Measurements from ENCODE around the gene CLPSL1. TPM values are rescaled to one million over a fixed set of nuclear protein-coding genes. Genes with fewer than 3 reads are reported as not detected.

The CLPSL1 gene
- total and polyA plus RNA-seq, 2 of the 4 experiments (the other 2 are of a cell fraction), result not detected

GRCh38 chr6:35824552-35825192 lies 43.9 kb downstream of the CLPSL1 start:
- ChIA-PET CTCF (no interaction called here), POLR2A (ENCODE audit: unreplicated experiment) (no interaction called here)
- Histone ChIP-seq H2BK20ac (ENCODE audit: low read depth, low read length) (no peak overlapping the region), H3K23ac (ENCODE audit: low read depth, low read length) (no peak overlapping the region), H3K36me3 (ENCODE audit: control insufficient read depth, insufficient read depth, low read length) (no peaks in the 10 kb centered on the region), H3K9ac (ENCODE audit: low read depth, low read length) (no peak overlapping the region), H3K4ac (ENCODE audit: low read depth, low read length) (no peak overlapping the region), H4K5ac (ENCODE audit: low read depth, low read length) (no peak overlapping the region), H3K79me1 (ENCODE audit: low read depth in 1 of 2, low read length in 2 of 2) (no peaks in the 10 kb centered on the region), H2AFZ (replicated peaks; ENCODE audit: low read length, poor library complexity) (no peak overlapping the region), H2AK9ac (replicated peaks; ENCODE audit: low read depth, low read length, poor library complexity) (no peak overlapping the region), H3K4me3 (ENCODE audit: insufficient read depth, low read depth, low read length) (no peak overlapping the region), H2AK5ac (ENCODE audit: low read depth, low read length) (no peak overlapping the region), H3K4me2 (ENCODE audit: low read depth, low read length) (no peak overlapping the region), H3K4me1 (ENCODE audit: control insufficient read depth, insufficient read depth, low read length) (no peaks in the 10 kb centered on the region), H2BK120ac (ENCODE audit: low read depth, low read length) (no peak overlapping the region), H2BK15ac (ENCODE audit: low read depth, low read length) (no peak overlapping the region), H3K9me3 (ENCODE audit: control insufficient read depth, insufficient read depth, low read length) (no peaks in the 10 kb centered on the region), H4K20me1 (ENCODE audit: insufficient read depth, low read length) (no peaks in the 10 kb centered on the region), H3K56ac (ENCODE audit: extremely low read depth, insufficient read depth, low read length) (no peak overlapping the region), H4K8ac (ENCODE audit: low read depth in 2 of 2, low read length in 2 of 2) (no peak overlapping the region), H3K9me1 (ENCODE audit: insufficient read depth, low read length) (no peaks in the 10 kb centered on the region), H2BK5ac (ENCODE audit: low read depth, low read length, poor library complexity, severe bottlenecking) (no peak overlapping the region), H3K18ac (ENCODE audit: low read depth, low read length) (no peak overlapping the region), H3K27ac (ENCODE audit: insufficient read depth, low read length) (no peak overlapping the region), H3K14ac (replicated peaks; ENCODE audit: low read depth, low read length) (no peak overlapping the region), H4K91ac (ENCODE audit: insufficient read depth, low read depth, low read length) (no peak overlapping the region), H3K27me3 (ENCODE audit: control insufficient read depth, insufficient read depth, low read length) (no peaks in the 10 kb centered on the region; the same call in none of the 2 replicates)
- in situ Hi-C loops (cut with MboI; ENCODE audit: low sequenced_read_pairs) (no loop called here), dilution Hi-C loops (cut with HindIII; ENCODE audit: low sequenced_read_pairs, unreplicated experiment) (no loop called here), intact Hi-C loops (cut with micrococcal nuclease) (no loop called here)
- DNase-seq (no peak), ATAC-seq (ENCODE audit: low read depth) (no peak)
- 35% methylated on average over 2 of the region's 5 CpGs; no CpG with 5 or more reads in 1 of the 2 experiments for WGBS, 2 experiments (ENCODE audit: extremely low coverage in 2 of 2, insufficient read length in 1 of 2)
- TF ChIP-seq RCOR1 (IDR thresholded peaks at IDR 0.05; ENCODE audit: insufficient replicate concordance, low read length) (no peak), MXI1 (IDR thresholded peaks at IDR 0.05; ENCODE audit: borderline replicate concordance, low read depth, low read length) (no peak), MAZ (IDR thresholded peaks at IDR 0.05; ENCODE audit: borderline replicate concordance, low read depth, low read length) (no peak), MAFK (IDR thresholded peaks at IDR 0.05; ENCODE audit: low read depth, low read length) (no peak), POLR2A (IDR thresholded peaks at IDR 0.05; ENCODE audit: low read depth, low read length) (no peak), SMC3 (IDR thresholded peaks at IDR 0.05; ENCODE audit: low read depth, low read length) (no peak), CHD1 (IDR thresholded peaks at IDR 0.05; ENCODE audit: low read depth, low read length) (no peak), CEBPB (IDR thresholded peaks at IDR 0.05; ENCODE audit: low read depth, low read length) (no peak), FOS (IDR thresholded peaks at IDR 0.05; ENCODE audit: low read depth, low read length) (no peak), ELK1 (IDR thresholded peaks at IDR 0.05; ENCODE audit: borderline replicate concordance, low read depth, low read length) (no peak), NFE2L2 (IDR thresholded peaks at IDR 0.05; ENCODE audit: low read depth, low read length) (no peak), RAD21 (IDR thresholded peaks at IDR 0.05; ENCODE audit: low read length) (no peak), BHLHE40 (IDR thresholded peaks at IDR 0.05; ENCODE audit: low read depth, low read length) (no peak), CTCF (conservative IDR thresholded peaks at IDR 0.05; ENCODE audit: low read depth, low read length) (no peak), USF2 (IDR thresholded peaks at IDR 0.05; ENCODE audit: low read depth, low read length) (no peak)
- BruUV-seq (replicated peaks), result no TSS peak
